Lower lobe of right lung (tissue), 2 donors: ENCODE measurements around the gene KIAA0040. TPM values are rescaled to one million over a fixed set of nuclear protein-coding genes. Genes with fewer than 3 reads are reported as not detected.

ENCODE experiments used
- ATAC-seq, 2 donors: fragments of 200-7000 bp; cut with Tn5 transposase; one replicate each; pipeline ENCODE4 v1.9.1; 2020 to 2022; ENCODE audit warnings: mild to moderate bottlenecking in 2 of 2, moderate library complexity in 2 of 2
- DNase-seq: peaks from one replicate; pipeline ENCODE4 v3.0.0-alpha.2; 2020
- H3K27ac ChIP-seq: fragments of 200-600 bp; one replicate; pipeline ENCODE4 v1.8.0; 2022
- H3K27me3 ChIP-seq: fragments of 200-600 bp; one replicate; pipeline ENCODE4 v1.8.0; 2022; ENCODE audit warnings: low read depth
- H3K36me3 ChIP-seq: fragments of 200-600 bp; one replicate; pipeline ENCODE4 v1.8.0; 2022; ENCODE audit warnings: mild to moderate bottlenecking
- H3K4me1 ChIP-seq: fragments of 200-600 bp; one replicate; pipeline ENCODE4 v1.8.0; 2022
- H3K4me3 ChIP-seq: fragments of 200-600 bp; one replicate; pipeline ENCODE4 v1.8.0; 2022; ENCODE audit warnings: mild to moderate bottlenecking
- H3K9me3 ChIP-seq: fragments of 200-600 bp; one replicate; pipeline ENCODE4 v1.8.0; 2022
- intact Hi-C: fragments of 100-400 bp; cut with DNase I; formaldehyde crosslinking; loops from one replicate; pipeline ENCODE4 v1.11.0; 2022
- total RNA-seq: library from RNA; stranded (reverse); fragmentation: NEBNext Ultra II Directional; extraction: Animal tissue kit (Norgen Biotek cat#: 25700); gene quantifications from one replicate; pipeline ENCODE4 v1.2.1, GENCODE V29; 2021
- TF ChIP-seq, protein P1 (sequence below): fragments of 200-600 bp; IDR thresholded peaks from one replicate; pipeline ENCODE4 v1.8.0; 2022; ENCODE audit warnings: antibody characterized with exemption, mild to moderate bottlenecking
- donor health status: DM: no; HTN: yes; CAD: no; lungs with severe emphysema.

KIAA0040 gene
- total RNA-seq, 1 donor from 2014 or later: 46.9 TPM

DNA sequence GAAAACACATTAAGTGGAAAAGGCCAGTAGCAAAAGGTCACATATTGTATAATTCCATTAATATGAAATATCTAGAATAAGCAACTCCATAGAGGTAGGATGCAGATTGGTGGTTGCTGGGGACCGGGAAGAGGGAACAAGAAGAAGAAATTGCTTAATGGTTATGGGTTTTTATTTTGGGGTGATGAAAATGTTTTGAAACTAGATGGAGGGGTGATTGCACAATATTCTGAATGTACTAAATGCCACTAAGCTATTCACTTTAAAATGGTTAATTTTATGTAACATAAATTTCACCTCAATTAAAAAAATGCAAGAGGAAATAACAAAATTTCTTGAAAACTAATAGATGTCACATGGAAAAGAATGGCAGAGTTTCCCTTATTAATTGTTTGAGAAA, 6.7 kb downstream of the KIAA0040 start:
- H3K36me3 ChIP-seq: peaks cover 7% of the 10 kb centered on the region
- intact Hi-C loops: no loop called here
- H3K9me3 ChIP-seq: no peaks in the 10 kb centered on the region
- peaks cover 83% of the 10 kb centered on the region for H3K4me1 ChIP-seq
- TF ChIP-seq, protein P1, sequence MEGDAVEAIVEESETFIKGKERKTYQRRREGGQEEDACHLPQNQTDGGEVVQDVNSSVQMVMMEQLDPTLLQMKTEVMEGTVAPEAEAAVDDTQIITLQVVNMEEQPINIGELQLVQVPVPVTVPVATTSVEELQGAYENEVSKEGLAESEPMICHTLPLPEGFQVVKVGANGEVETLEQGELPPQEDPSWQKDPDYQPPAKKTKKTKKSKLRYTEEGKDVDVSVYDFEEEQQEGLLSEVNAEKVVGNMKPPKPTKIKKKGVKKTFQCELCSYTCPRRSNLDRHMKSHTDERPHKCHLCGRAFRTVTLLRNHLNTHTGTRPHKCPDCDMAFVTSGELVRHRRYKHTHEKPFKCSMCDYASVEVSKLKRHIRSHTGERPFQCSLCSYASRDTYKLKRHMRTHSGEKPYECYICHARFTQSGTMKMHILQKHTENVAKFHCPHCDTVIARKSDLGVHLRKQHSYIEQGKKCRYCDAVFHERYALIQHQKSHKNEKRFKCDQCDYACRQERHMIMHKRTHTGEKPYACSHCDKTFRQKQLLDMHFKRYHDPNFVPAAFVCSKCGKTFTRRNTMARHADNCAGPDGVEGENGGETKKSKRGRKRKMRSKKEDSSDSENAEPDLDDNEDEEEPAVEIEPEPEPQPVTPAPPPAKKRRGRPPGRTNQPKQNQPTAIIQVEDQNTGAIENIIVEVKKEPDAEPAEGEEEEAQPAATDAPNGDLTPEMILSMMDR: no peak
- no peaks in the 10 kb centered on the region for H3K27me3 ChIP-seq
- H3K27ac ChIP-seq: no peak overlapping the region
- no peak overlapping the region for H3K4me3 ChIP-seq
- ATAC-seq: no peak
- DNase-seq: no peak

DNA sequence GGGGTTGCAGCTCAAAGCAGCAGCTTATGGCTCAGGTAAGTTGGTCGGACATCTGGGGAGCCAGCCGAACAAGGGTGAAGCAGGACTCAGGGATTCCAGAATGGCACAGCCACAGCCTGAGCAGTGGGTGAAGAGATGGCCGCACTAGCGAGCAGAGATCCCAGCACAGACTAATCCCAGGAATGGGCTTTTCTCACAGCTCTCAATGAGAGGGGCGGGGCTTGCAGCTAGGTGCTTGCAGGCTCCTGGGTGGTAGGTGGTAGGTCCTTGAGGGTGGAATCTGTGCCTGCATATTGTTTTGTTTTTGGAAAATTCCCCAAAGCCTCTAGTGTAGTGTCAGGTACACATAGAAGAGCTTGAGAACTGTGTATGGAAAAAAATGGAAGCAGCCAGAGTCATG, 9.0 kb downstream of the KIAA0040 start:
- H3K4me1 ChIP-seq: peaks cover 76% of the 10 kb centered on the region
- DNase-seq: no peak
- H3K9me3 ChIP-seq: no peaks in the 10 kb centered on the region
- no peak for ATAC-seq
- no peak overlapping the region for H3K27ac ChIP-seq
- H3K4me3 ChIP-seq: no peak overlapping the region
- H3K27me3 ChIP-seq: no peaks in the 10 kb centered on the region
- H3K36me3 ChIP-seq: peaks cover 7% of the 10 kb centered on the region
- intact Hi-C loops: no loop called here
- TF ChIP-seq, protein P1: no peak

- peaks cover 9% of the 10 kb centered on the region for H3K36me3 ChIP-seq
- TF ChIP-seq, protein P1: no peak
- no peak overlapping the region for H3K4me3 ChIP-seq
- H3K9me3 ChIP-seq: no peaks in the 10 kb centered on the region
- DNase-seq (no peak), ATAC-seq (no peak)
- H3K27ac ChIP-seq: no peak overlapping the region
- H3K27me3 ChIP-seq: no peaks in the 10 kb centered on the region
- H3K4me1 ChIP-seq: peaks cover 69% of the 10 kb centered on the region
- intact Hi-C loops: no loop called here
Measured at GRCh38 chr1:175182201-175182746, 10.3 kb downstream of the KIAA0040 start.

GRCh38 chr1:175179837-175180590, 12.6 kb downstream of the KIAA0040 start:
- Histone ChIP-seq H3K27ac (no peak overlapping the region), H3K4me1 (peaks cover 54% of the 10 kb centered on the region), H3K9me3 (no peaks in the 10 kb centered on the region), H3K4me3 (no peak overlapping the region), H3K36me3 (peaks cover 23% of the 10 kb centered on the region), H3K27me3 (no peaks in the 10 kb centered on the region)
- TF ChIP-seq, protein P1: no peak
- no peak for ATAC-seq
- intact Hi-C loops: no loop called here
- DNase-seq: no peak

DNA sequence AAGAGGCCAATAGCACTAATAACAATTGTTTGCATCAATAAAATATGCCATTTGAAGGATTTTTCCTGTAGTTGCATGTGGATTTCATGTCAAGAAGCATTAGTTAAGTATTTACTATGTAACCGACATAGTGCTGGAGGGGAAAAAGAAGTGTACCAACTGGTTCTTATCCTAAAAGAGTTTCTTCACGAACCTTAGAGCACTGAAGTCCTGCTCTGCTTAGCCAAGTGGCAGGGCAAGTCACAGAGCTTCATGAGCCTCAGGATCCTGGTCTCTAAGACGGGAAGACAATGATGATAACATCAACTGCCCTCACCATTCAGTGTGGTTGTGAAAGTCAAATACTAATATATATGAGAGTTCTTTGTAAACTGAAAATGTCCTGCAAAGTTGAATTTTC, 14.1 kb downstream of the KIAA0040 start:
- Histone ChIP-seq H3K4me3 (no peak overlapping the region), H3K36me3 (peaks cover 23% of the 10 kb centered on the region), H3K4me1 (peaks cover 53% of the 10 kb centered on the region), H3K9me3 (no peaks in the 10 kb centered on the region), H3K27ac (no peak overlapping the region), H3K27me3 (no peaks in the 10 kb centered on the region)
- intact Hi-C loops: no loop called here
- no peak for DNase-seq
- TF ChIP-seq, protein P1: no peak
- ATAC-seq: no peak
